ENCODE results near the gene ADARB2.

GRCh38 chr10:1199897-1200721 lies 537.2 kb downstream of the ADARB2 start:
- TF ChIP-seq EZH2 (IDR thresholded peaks at IDR 0.05; ENCODE audit: insufficient read depth, poor library complexity, severe bottlenecking) (no peak), EZH2phosphoT487 (IDR thresholded peaks at IDR 0.05; ENCODE audit: insufficient read depth, low read depth) (no peak)
